Vagina (tissue), 2 donors: ENCODE measurements around the gene TYR. TPM values are rescaled to one million over a fixed set of nuclear protein-coding genes. Genes with fewer than 3 reads are reported as not detected.
"Not testable (repeated sequence)": the region's sequence is repeated elsewhere in the genome, so short reads cannot be mapped to it uniquely, and the experiment has no call there.

ENCODE experiments used
- DNase-seq, 2 donors: peaks; one replicate each; pipeline ENCODE4 v3.0.0-alpha.2; 2017; ENCODE audit errors: extremely low spot score in 2 of 2
- H3K27ac ChIP-seq: fragments of 200-600 bp; sonication (generic); one replicate; pipeline ENCODE4 v1.5.1; 2019
- H3K27me3 ChIP-seq: fragments of 200-600 bp; sonication (generic); one replicate; pipeline ENCODE4 v1.5.1; 2019
- H3K36me3 ChIP-seq, 2 donors: fragments of 200-600 bp; sonication (generic); one replicate each; pipeline ENCODE4 v1.5.1; 2017 to 2019
- H3K4me1 ChIP-seq: fragments of 200-600 bp; sonication (generic); one replicate; pipeline ENCODE4 v1.5.1; 2019
- H3K4me3 ChIP-seq, 2 donors: fragments of 200-600 bp; sonication (generic); 1 replicate in 1 of 2; 2 replicates in 1 of 2; pipeline ENCODE4 v1.5.1; 2016 to 2019
- H3K9me3 ChIP-seq: fragments of 200-600 bp; sonication (generic); one replicate; pipeline ENCODE4 v1.5.1; 2019
- CTCF ChIP-seq, 3 experiments: fragments of 450-650 bp in 2 of 3; fragments of 200-600 bp in 1 of 3; sonication (generic) in 1 of 3; IDR thresholded peaks; one replicate each; pipeline ENCODE4 v1.5.1; 2017 to 2019; ENCODE audit warnings: antibody characterized with exemption in 3 of 3, mild to moderate bottlenecking in 2 of 3, moderate library complexity in 2 of 3
- POLR2A ChIP-seq, 2 donors: fragments of 450-650 bp; IDR thresholded peaks; one replicate each; pipeline ENCODE4 v1.6.1; 2017; ENCODE audit warnings: antibody characterized with exemption in 2 of 2, mild to moderate bottlenecking in 2 of 2, moderate library complexity in 2 of 2
- POLR2AphosphoS5 ChIP-seq, 2 donors: sonication (generic); formaldehyde crosslinking; IDR thresholded peaks; one replicate each; pipeline ENCODE4 v1.9.0; 2017; ENCODE audit warnings: antibody characterized with exemption in 2 of 2, mild to moderate bottlenecking in 2 of 2, low read depth in 1 of 2; ENCODE audit not compliant: insufficient read depth in 1 of 2
- intact Hi-C: fragments of 100-400 bp; cut with DNase I; formaldehyde crosslinking; loops from one replicate; pipeline ENCODE4 v1.15.1; 2023
- total RNA-seq: library from RNA; depleted of rRNA; stranded (reverse); fragments of >200 nt; gene quantifications from one replicate; pipeline ENCODE4 v1.2.3, GENCODE V29; 2016

The TYR gene
- total RNA-seq, 1 donor from 2014 or later = not detected

GRCh38 chr11:89321401-89321800 is 143.7 kb downstream of the TYR start:
- no peaks in the 10 kb centered on the region for H3K4me1 ChIP-seq
- TF ChIP-seq CTCF (IDR thresholded peaks at IDR 0.05) (no peak), POLR2AphosphoS5 (IDR thresholded peaks at IDR 0.05; ENCODE audit: insufficient read depth in 1 of 2, low read depth in 1 of 2) (no peak)
- intact Hi-C loops = no loop called here
- H3K36me3 ChIP-seq = no peaks in the 10 kb centered on the region
- no peaks in the 10 kb centered on the region for H3K27me3 ChIP-seq
- DNase-seq = no peak
- no peak overlapping the region for H3K4me3 ChIP-seq
- no peak overlapping the region for H3K27ac ChIP-seq
- H3K9me3 ChIP-seq = no peaks in the 10 kb centered on the region

- no peak for DNase-seq
- TF ChIP-seq POLR2AphosphoS5 (IDR thresholded peaks at IDR 0.05; ENCODE audit: insufficient read depth in 1 of 2, low read depth in 1 of 2) (no peak), CTCF (IDR thresholded peaks at IDR 0.05) (no peak), POLR2A (IDR thresholded peaks at IDR 0.05) (no peak)
- no peak overlapping the region for H3K27ac ChIP-seq
- no peaks in the 10 kb centered on the region for H3K4me1 ChIP-seq
- intact Hi-C loops = no loop called here
- no peaks in the 10 kb centered on the region for H3K27me3 ChIP-seq
- H3K36me3 ChIP-seq = no peaks in the 10 kb centered on the region
- H3K9me3 ChIP-seq = no peaks in the 10 kb centered on the region
- H3K4me3 ChIP-seq = no peak overlapping the region
These were observed 150.2 kb downstream of the TYR start for GRCh38 chr11:89327885-89328284.

GRCh38 chr11:89331940-89332339 is 154.3 kb downstream of the TYR start:
- H3K4me3 ChIP-seq, H3K9me3 ChIP-seq, H3K4me1 ChIP-seq, H3K27me3 ChIP-seq, H3K36me3 ChIP-seq, H3K27ac ChIP-seq, DNase-seq, intact Hi-C loops: not testable (repeated sequence)

- peak in 1 of 3 experiments; percentile 20 for TF ChIP-seq CTCF (IDR thresholded peaks at IDR 0.05)
- H3K4me1 ChIP-seq, H3K27ac ChIP-seq, H3K27me3 ChIP-seq, DNase-seq, H3K36me3 ChIP-seq, intact Hi-C loops, H3K9me3 ChIP-seq, H3K4me3 ChIP-seq: not testable (repeated sequence)
These were observed 156.0 kb downstream of the TYR start for GRCh38 chr11:89333704-89334103.

GRCh38 chr11:89337100-89337650 is 159.5 kb downstream of the TYR start:
- H3K27ac ChIP-seq, H3K4me1 ChIP-seq, H3K36me3 ChIP-seq, DNase-seq, H3K4me3 ChIP-seq, H3K27me3 ChIP-seq, intact Hi-C loops, H3K9me3 ChIP-seq: not testable (repeated sequence)

- H3K27me3 ChIP-seq, H3K4me3 ChIP-seq, H3K36me3 ChIP-seq, DNase-seq, intact Hi-C loops, H3K4me1 ChIP-seq, H3K27ac ChIP-seq, H3K9me3 ChIP-seq: not testable (repeated sequence)
These were observed 160.4 kb downstream of the TYR start for GRCh38 chr11:89338073-89338472.

GRCh38 chr11:89340450-89340849 is 162.8 kb downstream of the TYR start:
- H3K4me3 ChIP-seq, H3K27me3 ChIP-seq, H3K4me1 ChIP-seq, H3K27ac ChIP-seq, H3K9me3 ChIP-seq, intact Hi-C loops, DNase-seq, H3K36me3 ChIP-seq: not testable (repeated sequence)
- peak in 1 of 2 donors; percentile 42 for TF ChIP-seq POLR2AphosphoS5 (IDR thresholded peaks at IDR 0.05; ENCODE audit: insufficient read depth in 1 of 2, low read depth in 1 of 2)

GRCh38 chr11:89342880-89343572 is 165.4 kb downstream of the TYR start:
- DNase-seq, H3K27me3 ChIP-seq, H3K9me3 ChIP-seq, H3K36me3 ChIP-seq, H3K4me3 ChIP-seq, intact Hi-C loops, H3K4me1 ChIP-seq: not testable (repeated sequence)
- peak overlapping the region; percentile 13 for H3K27ac ChIP-seq
